Astrocyte (in vitro differentiated cells and primary cell): Measurements from ENCODE around the gene PPP3CA.

Experiments
- CTCF ChIP-seq: IDR thresholded peaks from 2 replicates; pipeline ENCODE4 v1.5.1; 2011; ENCODE audit warnings: low read depth, mild to moderate bottlenecking, inconsistent platforms, low read length, moderate library complexity; ENCODE audit not compliant: insufficient read depth
- EZH2 ChIP-seq: IDR thresholded peaks from 2 replicates; pipeline ENCODE4 v1.6.1; 2012; ENCODE audit warnings: mild to moderate bottlenecking, low read length, inconsistent platforms; ENCODE audit not compliant: insufficient read depth

DNA sequence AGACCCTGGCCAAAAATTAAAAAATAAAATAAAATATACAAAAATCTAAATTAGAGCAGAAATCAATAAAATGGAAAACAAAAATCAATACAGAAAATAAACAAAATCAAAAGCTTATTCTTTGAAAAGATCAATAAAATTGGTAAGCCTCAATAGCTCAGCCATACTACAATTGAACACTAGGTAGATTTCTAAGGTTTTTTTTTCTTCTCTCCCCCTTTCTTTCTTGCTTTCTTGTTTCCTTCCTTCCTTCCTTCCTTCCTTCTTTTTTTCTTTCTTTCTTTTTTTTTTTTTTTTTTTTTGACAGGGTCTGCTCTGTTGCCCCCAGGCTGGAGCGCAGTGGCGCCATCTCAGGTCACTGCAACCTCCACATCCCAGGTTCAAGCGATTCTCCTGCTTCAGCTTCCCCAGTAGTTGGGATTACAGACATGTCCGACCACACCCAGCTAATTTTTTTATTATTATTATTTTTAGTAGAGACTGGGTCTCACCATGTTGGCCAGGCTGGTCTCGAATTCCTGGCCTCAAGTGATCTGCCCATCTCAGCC is 23.4 kb upstream of the PPP3CA start:
- TF ChIP-seq CTCF (no peak), EZH2 (no peak)
